NCI-H748 treated with DMSO at 0.1 percent for 48 hours (cell line): Measurements from ENCODE around the gene HIVEP3.
A peak's percentile ranks its signal among the peaks of the same experiment; 100 is the strongest.
"Not testable (repeated sequence)": the region's sequence is repeated elsewhere in the genome, so short reads cannot be mapped to it uniquely, and the experiment has no call there.

Source experiments
- DNase-seq: peaks from one replicate; lab custom pipeline; 2025; lab: John Stamatoyannopoulos, UW

Gene HIVEP3

DNA sequence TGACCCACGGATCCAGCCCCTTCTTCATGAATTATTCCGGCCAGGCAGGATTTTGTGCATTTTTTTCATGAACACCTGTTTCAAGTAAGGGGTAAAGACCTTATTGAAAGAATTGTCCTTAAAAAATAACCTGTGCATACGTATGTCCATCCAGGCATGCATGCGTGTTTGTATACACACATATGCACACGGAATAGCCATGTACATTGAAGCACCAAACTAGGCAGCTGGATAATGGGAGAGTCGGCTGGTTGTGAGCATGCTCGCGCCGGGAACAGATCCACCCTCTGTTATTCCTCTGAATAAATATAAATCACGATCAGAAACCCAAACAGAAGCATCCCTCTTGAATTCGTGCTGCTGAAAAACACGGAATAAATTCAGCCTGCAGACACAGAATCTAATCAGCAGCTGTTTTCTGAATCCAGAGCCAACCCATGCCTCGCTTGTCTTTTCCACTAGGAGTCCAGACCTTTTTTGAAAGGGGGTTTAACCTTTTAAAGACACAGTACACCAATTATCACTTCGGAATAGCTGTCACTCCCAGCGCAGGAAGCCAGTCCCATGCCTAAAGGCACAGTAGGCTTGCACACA is at the start of gene HIVEP3:
TSS of gene HIVEP3 (minus strand) at position 473 of the 594 bp plus-strand sequence.
- DNase-seq = peak; percentile 100

DNA sequence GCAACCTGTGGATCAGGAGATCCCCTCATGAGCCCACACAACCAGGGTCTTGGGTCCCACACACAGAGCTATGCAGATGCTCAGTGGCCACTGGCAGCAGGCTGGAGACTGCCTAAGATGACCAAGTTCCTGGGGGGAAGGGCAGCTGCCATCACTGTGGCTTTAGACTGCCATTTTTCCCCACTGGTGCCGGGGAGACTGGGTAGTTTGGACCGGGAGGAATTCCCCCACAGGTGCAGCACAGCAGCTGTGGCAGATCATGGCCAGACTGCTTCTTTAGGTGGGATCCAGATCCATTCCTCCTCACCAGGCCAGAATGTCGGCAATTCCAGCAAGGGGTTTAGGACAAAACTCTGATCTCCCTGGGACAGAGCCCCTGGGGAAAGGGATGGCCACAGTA is 45.7 kb upstream of the HIVEP3 start:
- no peak for DNase-seq

DNA sequence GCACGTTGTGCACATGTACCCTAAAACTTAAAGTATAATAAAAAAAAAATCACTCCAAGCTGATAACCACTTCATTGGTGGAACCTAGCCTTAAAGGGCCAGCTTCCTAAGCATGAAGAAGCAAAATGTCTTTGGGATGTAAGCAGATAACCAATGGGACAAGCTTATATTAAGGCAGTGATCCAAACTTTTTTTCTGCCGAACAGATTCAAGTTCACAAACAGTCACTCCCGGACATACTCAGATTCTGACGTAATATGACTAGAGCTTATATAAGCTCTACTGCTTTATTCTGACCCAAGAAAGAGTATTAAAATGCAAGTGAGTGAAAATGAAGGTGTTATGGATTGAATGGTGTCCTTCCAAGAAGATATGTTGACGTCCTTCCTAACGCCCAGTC is 44.9 kb upstream of the HIVEP3 start:
- no peak for DNase-seq

DNA sequence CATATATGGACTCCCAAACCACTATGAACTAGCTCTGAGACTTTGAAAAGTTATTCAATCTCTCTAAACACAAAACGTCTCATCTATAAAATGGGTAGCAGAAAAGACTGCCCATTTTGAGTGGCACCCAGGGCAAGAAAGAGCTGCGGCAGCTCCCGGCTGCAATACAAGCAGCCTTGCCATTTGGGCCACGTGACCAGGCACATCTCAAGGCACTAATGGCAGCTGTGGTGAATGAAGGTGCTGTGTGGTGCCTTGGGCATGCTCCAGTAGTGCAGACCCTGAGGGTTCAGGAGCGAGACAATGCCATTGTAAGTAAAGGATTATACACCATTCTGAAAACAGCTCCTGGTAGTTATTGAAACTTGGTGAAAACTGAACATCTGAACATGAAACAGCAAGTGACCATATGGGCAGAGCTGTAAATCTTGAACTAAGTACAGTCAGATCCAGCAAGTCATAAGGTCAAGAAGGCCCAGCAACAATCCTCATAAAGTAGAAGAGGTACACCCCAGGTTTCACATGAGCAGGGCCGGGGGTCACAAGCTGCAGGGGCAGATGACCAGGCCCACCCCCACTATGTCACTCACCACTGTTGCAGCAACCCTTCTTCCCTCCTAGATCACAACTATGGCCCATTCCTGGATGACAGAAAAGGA is 39.4 kb upstream of the HIVEP3 start:
- no peak for DNase-seq

DNA sequence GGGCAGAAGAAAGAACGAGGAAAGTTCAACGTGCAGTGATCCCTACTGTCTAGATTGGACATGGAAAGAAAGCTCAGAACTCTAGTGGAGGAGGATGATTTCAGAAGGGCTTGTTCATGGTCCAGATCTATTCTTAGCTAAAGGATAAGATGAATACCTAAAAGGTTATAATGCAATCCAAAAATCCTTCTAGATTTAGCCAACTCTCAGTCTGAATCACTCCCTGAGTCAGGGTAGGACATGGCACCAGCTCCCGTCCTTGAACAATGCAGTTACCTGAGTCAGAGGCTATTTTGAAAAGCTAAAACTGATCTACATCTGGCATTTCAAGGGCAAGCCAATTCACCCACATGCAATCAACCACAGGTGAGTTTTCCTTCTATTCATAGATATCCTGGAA is 38.8 kb upstream of the HIVEP3 start:
- no peak for DNase-seq

DNA sequence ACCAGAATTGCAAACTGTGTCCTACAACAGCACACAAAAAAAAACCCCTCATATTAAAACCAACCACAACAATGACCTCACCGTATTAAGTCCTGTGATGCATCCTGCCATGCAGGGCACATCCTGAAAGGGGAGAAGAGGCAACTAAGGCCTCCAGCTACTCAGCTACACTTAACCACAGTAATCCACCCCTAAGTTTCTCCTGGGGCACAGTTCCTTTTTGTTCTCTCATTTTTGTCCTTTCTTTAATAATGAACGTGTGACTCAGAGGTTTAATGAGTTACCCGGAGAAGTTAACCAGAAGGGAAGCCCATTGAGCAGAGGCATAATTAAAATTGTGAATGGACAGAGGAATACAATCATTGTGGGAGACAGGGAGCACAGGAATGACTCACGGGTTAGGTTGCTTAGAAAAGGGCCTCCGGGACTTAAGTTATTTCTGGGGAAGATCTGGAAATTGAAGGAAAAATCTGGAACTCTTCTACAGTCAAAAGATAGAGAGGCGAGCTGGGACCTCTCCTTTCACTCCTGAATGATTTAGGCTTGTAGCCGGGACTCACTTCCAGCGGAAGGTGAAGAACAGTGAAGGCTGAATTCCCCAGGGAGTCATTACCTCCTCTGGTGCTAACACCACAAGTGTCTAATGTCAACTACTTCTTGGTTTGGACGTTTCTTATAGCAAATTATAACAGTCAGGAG is 36.9 kb upstream of the HIVEP3 start:
- no peak for DNase-seq

DNA sequence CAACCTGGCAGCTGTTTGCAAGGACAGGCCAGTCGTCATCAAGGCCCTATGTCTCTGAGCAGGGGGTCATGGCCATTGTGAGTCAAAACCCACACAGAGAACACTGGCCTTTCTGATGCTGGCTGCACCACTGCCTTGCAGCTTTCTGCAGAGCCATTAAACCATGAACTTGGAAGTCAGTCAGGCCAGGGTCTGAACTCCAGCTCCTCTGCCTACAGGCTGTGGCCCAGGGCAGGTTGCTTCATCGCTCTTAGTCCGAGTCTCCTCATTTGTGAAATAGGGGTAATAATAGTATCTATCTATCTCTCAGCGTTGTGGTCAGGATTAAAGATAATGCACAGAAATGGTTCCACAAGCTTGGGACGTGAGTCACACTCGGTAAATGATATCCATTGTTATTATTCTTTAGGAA is 35.8 kb upstream of the HIVEP3 start:
- DNase-seq = no peak

DNA sequence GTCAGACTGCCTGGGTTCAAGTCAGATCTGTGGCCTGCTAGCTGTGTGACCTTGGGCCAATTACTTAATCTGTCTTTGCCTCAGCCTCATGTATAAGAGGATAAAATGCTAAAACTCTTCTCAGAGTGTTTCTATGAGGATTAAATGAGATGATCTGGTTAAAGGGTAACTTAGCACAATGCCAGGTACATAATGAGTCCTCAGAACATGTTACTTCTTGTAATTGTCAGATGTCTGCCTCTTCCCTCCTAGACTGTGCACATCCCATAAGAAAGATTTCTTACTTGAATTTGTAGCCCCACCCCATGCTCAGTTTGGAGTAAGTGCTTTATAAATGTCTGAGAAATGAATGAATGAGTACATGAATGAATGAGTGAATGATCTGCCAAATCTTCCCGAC is 34.6 kb upstream of the HIVEP3 start:
- DNase-seq = no peak

DNA sequence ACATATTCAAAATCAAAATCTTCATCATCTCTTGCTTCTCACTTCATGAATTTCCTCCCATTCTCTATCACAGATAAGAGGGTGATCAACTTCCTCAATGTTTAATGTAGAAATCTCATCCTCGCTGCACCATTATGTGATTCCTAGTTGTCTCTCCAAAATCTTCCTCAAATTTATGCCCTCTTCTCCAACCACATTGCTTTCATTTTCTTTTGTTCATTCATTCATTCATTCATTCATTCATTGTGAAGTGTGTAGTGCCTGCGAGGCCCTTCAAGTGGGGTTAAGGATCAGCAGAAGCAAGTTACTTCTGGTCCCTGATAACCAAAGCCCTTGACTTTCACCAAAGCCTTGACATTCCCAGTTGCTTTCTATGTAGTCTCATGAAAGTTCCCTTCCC is 33.5 kb upstream of the HIVEP3 start:
- no peak for DNase-seq

DNA sequence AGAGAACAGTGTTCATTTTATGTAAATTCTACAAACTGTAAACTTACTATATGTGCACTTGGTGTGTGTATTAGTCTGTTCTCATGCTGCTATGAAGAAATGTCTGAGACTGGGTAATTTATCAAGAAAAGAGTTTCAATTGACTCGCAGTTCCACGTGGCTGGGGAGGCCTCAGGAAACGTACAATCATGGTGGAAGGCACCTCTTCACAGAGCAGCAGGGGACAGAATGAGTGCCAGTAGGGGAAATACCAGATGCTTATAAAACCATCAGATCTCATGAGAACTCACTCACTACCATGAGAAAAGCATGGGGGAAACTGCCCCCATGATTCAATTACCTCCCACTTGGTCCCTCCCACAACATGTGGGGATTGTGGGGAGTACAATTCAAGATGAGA is 32.8 kb upstream of the HIVEP3 start:
- not testable (repeated sequence) for DNase-seq

DNA sequence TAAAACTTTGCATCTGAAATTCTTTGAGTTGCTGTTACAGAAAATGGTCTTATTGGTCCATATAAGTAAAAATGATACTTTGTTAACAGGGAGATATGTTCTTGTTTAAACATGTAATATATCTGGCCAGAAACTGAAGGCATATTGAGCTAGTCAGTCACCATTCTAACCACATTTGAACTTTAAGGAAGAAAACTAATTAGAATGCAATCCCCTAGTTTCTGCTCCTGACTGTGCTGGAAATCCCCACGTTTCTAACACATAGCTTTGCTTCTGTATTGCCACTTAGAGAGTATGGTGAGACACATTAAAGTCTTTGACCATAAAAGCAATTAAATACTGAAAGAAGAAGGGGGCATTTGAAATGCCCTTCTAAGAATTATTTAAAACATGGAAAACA is 32.1 kb upstream of the HIVEP3 start:
- no peak for DNase-seq

DNA sequence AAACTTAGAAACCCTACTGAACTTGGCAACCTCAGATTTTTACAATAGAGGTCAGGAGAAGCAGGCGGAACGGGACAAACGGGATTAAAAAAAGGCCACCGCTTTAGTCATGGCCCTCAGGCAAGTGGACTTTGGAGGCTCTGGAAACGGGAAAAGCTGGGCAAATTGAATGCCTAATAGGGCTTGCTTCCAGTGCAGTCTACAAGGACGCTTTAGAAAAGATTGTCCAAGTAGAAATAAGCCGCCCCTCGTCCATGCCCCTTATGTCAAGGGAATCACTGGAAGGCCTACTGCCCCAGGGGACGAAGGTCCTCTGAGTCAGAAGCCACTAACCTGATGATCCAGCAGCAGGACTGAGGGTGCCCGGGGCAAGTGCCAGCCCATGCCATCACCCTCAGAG is 27.2 kb upstream of the HIVEP3 start:
- not testable (repeated sequence) for DNase-seq

DNA sequence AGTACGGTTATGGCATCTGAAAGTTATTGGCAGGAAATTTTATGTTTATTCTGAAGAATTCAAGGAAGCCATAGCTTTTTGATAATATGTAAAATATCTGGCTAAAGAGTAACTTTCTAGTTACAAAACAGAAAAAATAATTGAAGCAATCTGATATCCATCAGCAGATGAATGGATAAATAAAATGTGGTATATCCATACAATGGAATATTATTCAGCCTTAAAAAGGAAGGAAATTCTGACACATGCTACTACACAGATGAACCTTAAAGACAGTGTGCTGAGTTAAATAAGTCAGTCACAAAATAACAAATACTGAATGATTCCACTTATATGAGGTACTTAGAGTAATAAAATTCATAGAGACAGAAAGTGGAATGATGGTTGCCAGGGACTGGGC is 25.0 kb upstream of the HIVEP3 start:
- no peak for DNase-seq

DNA sequence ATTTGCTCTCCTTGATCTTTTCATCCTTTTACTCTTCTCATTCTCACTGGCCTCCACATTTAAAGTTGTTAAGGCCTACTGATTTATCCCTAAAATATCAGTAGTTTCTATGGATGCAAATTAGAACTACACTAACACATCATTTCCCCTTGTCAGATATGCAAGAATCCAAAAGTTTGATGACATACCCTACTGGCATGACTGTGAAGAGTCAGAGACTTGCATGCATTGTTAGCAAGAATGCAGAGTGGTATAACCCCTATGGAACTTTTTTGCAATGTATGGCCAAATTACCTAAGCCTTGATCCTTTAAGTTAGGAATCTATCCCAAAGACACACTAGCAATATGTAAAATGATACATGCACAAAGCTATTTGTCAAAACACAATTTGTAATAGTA is 23.6 kb upstream of the HIVEP3 start:
- no peak for DNase-seq

DNA sequence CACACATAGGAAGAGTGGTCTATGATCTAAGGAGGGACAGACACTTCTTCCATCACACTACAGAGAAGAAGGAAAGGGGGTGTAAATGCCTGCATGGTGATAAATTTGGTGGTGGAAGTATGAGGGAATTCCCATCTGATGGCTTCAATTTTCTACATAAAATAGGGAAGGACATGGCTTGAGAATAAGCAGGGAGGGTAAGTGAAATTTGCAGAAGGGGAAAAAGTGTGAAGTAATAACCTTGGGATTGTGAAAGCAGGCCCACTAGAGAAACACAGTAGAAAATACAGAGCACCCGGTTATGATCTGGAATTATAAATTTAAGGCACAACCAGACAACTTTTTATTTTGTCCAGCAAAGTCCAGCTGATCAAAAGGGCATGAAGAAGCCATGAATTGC is 22.7 kb upstream of the HIVEP3 start:
- no peak for DNase-seq

DNA sequence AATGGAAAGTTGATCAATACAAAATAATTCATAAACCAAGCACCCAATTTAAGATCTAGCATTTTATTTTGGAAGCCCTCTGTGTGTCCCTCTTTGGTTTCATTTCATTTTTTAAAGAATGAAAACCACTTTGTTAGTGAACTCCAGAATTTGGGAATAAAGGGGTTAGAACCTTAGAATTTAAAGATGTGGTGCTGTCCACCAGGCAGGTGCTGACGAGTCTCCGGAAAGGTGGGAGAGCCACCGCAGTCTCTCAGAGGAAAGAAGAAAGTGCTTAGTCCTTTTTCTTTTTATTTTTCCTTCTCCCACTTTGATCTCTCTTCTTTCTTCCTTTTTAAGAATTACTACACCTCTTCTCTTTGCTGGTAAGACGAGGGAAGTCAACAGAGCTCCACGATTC is 20.5 kb upstream of the HIVEP3 start:
- no peak for DNase-seq

DNA sequence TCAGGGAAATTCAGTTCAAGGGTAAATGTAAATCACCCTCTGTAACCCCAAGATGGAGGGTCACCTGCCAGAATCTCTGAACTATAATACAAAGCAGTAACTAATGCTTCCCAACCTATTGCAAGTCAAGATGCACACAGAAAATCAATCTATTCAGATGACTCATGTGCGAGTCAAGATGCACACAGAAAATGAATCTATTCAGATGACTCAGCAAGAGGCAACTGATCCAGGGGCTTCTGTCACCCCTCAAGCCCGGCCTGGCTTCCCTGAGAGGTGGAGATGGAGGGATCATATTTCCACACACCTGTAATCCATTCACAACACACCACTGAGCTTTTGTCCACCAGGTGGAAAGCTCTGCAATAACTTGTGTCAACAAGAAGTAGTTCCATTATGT is 17.4 kb upstream of the HIVEP3 start:
- DNase-seq = peak; percentile 100

DNA sequence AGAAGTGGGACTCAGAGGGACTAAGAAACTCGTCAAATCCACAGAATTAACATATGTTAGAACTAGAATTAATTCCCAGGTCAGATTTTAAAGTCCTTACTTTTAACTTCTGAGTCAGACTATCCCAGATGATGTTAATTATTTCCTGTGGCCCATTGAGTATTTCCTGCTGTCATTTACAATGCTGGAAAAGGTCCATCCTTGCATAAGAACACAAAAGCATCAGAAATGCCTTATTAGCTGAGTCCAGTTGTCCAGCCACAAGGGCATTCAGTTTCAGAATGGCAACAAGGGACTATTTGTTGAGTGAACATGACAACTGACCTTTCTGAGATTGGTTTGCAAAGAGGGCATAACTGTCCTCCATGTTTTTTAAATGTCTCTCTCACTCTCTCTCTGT is 16.5 kb upstream of the HIVEP3 start:
- peak; percentile 88 for DNase-seq

DNA sequence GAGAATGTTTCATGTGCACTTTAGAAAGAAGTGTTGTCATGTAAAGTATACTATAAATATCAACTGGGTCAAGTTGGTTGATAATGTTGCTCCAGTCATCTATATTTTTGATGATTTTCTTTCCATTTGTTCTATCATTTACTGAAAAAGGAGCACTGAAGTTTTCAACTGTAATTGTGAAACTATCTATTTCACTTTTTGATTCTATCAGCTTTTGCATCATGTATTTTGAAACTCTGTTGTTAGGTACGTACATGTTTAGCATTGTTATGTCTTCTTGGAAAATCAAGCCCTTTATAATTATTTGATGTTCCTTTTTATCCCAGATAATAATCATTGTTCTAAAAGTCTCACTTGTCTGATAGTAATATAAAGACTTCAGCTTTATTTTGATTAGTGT is 14.4 kb upstream of the HIVEP3 start:
- DNase-seq = no peak

DNA sequence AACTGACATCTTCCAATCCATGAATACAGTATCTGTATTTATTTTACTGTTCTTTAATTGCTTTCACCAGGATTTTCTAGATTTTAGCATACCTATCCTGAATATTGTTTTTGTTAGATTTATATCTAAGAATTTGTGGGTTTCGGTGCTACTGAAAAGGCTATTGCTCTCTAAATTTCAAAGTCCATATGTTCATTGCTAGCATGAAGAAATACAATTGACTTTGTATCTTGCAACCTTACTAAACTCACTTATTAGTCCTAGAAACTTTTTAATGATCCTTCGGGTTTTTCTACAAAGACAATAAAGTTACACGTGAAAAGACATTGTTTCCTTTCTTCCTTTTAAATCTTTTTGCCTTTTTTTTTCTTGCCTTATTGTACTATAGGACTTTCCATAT is 12.9 kb upstream of the HIVEP3 start:
- no peak for DNase-seq

DNA sequence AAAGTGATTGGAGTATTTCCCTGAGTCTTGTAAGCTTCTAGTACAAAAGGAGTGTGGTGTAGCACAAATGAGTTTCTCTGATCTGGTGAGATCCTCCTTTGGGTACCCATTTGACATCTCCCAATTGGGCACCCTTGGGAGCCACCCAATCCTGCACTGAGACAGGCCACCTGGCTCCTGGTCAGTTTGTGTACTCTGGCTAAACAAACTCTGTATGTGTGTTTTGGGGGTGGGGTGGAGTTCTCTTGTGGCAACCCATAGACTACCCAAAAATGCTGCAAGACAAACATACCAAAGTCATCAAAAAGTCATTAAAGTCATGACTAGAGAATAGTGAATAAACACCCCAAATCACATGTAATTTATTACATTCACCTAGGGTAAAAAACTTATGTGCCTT is 8.4 kb upstream of the HIVEP3 start:
- peak; percentile 99 for DNase-seq

DNA sequence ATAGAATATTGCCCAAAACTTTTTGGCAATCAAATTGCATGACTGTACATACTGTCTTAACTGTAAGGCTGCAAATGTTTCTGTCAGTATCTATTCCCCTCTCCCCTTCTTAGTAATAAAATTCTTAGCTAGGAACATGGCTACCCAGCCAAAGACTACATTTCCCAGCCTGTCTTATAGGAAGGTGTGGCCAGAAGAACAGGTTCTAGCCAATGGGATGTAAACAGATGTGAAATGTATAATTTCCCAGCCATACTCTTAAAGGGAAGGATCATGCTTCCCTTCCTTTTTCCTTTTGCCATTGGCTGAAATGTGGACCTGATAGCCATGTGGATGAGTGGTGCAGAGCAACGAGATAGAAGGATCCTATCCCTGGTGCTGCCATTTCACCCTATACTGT is 7.0 kb upstream of the HIVEP3 start:
- peak; percentile 98 for DNase-seq

DNA sequence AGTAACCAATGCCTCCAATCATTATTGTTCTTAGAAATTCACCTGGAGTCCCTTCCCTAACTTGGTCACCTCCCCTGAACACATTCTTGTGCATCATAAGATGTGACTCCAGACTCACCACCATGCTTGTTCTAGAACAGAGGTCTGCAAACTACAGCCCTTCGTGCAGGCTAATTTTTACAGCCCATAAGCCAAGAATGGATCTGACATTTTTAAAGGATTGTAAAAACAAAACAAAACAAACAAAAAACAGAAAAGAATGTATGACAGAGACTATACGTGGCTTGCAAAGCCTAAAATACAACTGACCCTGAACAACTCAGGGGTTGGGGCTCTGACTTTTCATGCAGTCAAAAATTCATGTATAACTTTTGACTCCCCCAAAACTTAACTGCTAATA is 6.2 kb upstream of the HIVEP3 start:
- DNase-seq = no peak

DNA sequence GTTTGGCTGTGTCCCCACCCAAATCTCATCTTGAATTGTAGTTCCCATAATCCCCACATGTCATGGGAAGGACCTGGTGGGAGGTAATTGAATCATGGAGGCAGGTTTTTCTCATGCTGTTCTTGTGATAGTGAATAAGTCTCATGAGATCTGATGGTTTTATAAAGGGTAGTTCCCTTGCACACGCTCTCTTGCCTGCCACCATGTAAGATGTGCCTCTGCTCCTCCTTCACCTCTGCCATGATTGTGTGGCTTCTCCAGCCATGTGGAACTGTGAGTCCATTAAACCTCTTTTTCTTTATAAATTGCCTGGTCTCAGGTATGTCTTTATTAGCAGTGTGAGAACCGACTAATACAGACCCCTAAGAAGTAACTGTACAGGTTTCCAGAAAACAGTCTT is 2.5 kb upstream of the HIVEP3 start:
- not testable (repeated sequence) for DNase-seq
